Adrenal gland (tissue), 5 donors: ENCODE results near the gene KIF6.
"Not testable (repeated sequence)": the region's sequence is repeated elsewhere in the genome, so short reads cannot be mapped to it uniquely, and the experiment has no call there.

ENCODE experiments used
- CTCF ChIP-seq, 6 experiments: fragments of 450-650 bp in 4 of 6; fragments of 200-600 bp in 2 of 6; sonication (generic) in 1 of 6; IDR thresholded peaks; 1 replicate in 5 of 6; 2 replicates in 1 of 6; pipeline versions ENCODE4 v1.5.1 to v1.8.0; 2016 to 2021; ENCODE audit warnings: antibody characterized with exemption in 6 of 6, mild to moderate bottlenecking in 2 of 6, moderate library complexity in 1 of 6
- POLR2A ChIP-seq, 2 donors: fragments of 450-650 bp; IDR thresholded peaks; one replicate each; pipeline ENCODE4 v1.6.1; 2017; ENCODE audit warnings: antibody characterized with exemption in 2 of 2, mild to moderate bottlenecking in 2 of 2, moderate library complexity in 1 of 2
- donor health status: DM: no; HTN: no; CAD: no.

GRCh38 chr6:39677318-39677717, 47.9 kb downstream of the KIF6 start:
- not testable (repeated sequence) for TF ChIP-seq POLR2A, CTCF (IDR thresholded peaks at IDR 0.05)
